Measurements from ENCODE around the gene IL1RAPL2. TPM values are rescaled to one million over a fixed set of nuclear protein-coding genes. Genes with fewer than 3 reads are reported as not detected.

Gene IL1RAPL2
- total RNA-seq, 2 donors from 2014 or later: not detected

GRCh38 chrX:104621781-104622180 lies 55.8 kb downstream of the IL1RAPL2 start:
- TF ChIP-seq CTCF (IDR thresholded peaks at IDR 0.05): no peak
- no peaks in the 10 kb centered on the region for H3K4me1 ChIP-seq
- no peaks in the 10 kb centered on the region for H3K27me3 ChIP-seq
- no peak overlapping the region for H3K4me3 ChIP-seq
- no peaks in the 10 kb centered on the region for H3K9me3 ChIP-seq
- H3K27ac ChIP-seq: no peak overlapping the region
- DNase-seq (ENCODE audit: low spot score): no peak
- no peaks in the 10 kb centered on the region for H3K36me3 ChIP-seq

GRCh38 chrX:104641176-104641575 lies 75.2 kb downstream of the IL1RAPL2 start:
- Histone ChIP-seq H3K9me3 (peaks cover 0 to 21% of the 10 kb centered on the region in 2 donors), H3K4me3 (no peak overlapping the region), H3K36me3 (no peaks in the 10 kb centered on the region), H3K4me1 (no peaks in the 10 kb centered on the region), H3K27me3 (no peaks in the 10 kb centered on the region), H3K27ac (no peak overlapping the region)
- TF ChIP-seq CTCF (IDR thresholded peaks at IDR 0.05): no peak
- DNase-seq (ENCODE audit: low spot score): no peak

- Histone ChIP-seq H3K4me3 (no peak overlapping the region), H3K36me3 (no peaks in the 10 kb centered on the region), H3K9me3 (no peaks in the 10 kb centered on the region), H3K4me1 (no peaks in the 10 kb centered on the region), H3K27me3 (no peaks in the 10 kb centered on the region), H3K27ac (no peak overlapping the region)
- no peak for TF ChIP-seq CTCF (IDR thresholded peaks at IDR 0.05)
- no peak for DNase-seq (ENCODE audit: low spot score)
Measured at GRCh38 chrX:104647084-104647483, 81.1 kb downstream of the IL1RAPL2 start.

- Histone ChIP-seq H3K27ac (no peak overlapping the region), H3K36me3 (no peaks in the 10 kb centered on the region), H3K4me1 (no peaks in the 10 kb centered on the region), H3K9me3 (no peaks in the 10 kb centered on the region), H3K27me3 (no peaks in the 10 kb centered on the region), H3K4me3 (no peak overlapping the region)
- TF ChIP-seq CTCF (IDR thresholded peaks at IDR 0.05): no peak
- DNase-seq (ENCODE audit: low spot score): no peak
Measured at GRCh38 chrX:104659005-104659744, 93.2 kb downstream of the IL1RAPL2 start.

- H3K27ac ChIP-seq: no peak overlapping the region
- H3K4me1 ChIP-seq: no peaks in the 10 kb centered on the region
- H3K36me3 ChIP-seq: no peaks in the 10 kb centered on the region
- H3K9me3 ChIP-seq: no peaks in the 10 kb centered on the region
- no peaks in the 10 kb centered on the region for H3K27me3 ChIP-seq
- H3K4me3 ChIP-seq: no peak overlapping the region
- no peak for TF ChIP-seq CTCF (IDR thresholded peaks at IDR 0.05)
- no peak for DNase-seq (ENCODE audit: low spot score)
Measured at GRCh38 chrX:104660092-104660491, 94.1 kb downstream of the IL1RAPL2 start.

- H3K27ac ChIP-seq: no peak overlapping the region
- DNase-seq (ENCODE audit: low spot score): no peak
- H3K27me3 ChIP-seq: no peaks in the 10 kb centered on the region
- no peaks in the 10 kb centered on the region for H3K9me3 ChIP-seq
- no peak for TF ChIP-seq CTCF (IDR thresholded peaks at IDR 0.05)
- H3K4me1 ChIP-seq: no peaks in the 10 kb centered on the region
- H3K36me3 ChIP-seq: no peaks in the 10 kb centered on the region
- no peak overlapping the region for H3K4me3 ChIP-seq
Measured at GRCh38 chrX:104662694-104663093, 96.7 kb downstream of the IL1RAPL2 start.

Measured in right atrium auricular region (tissue), 2 donors.